CD4-positive, alpha-beta T cell treated with Interleukin-12 subunit alpha and Interleukin-12 subunit beta, for 1 hour (primary cell): ENCODE measurements around the gene MACF1.
A peak's percentile ranks its signal among the peaks of the same experiment; 100 is the strongest.
"Not testable (repeated sequence)": the region's sequence is repeated elsewhere in the genome, so short reads cannot be mapped to it uniquely, and the experiment has no call there.

ENCODE experiments used
- DNase-seq: peaks from one replicate; pipeline ENCODE4 v3.0.0-alpha.2; 2020

MACF1 gene

GRCh38 chr1:39478126-39478915, 273.8 kb downstream of the MACF1 start:
- no peak for DNase-seq

- DNase-seq: no peak
Observed at GRCh38 chr1:39481289-39481688, 276.8 kb downstream of the MACF1 start.

GRCh38 chr1:39483276-39483675, 278.8 kb downstream of the MACF1 start:
- DNase-seq: no peak

DNA sequence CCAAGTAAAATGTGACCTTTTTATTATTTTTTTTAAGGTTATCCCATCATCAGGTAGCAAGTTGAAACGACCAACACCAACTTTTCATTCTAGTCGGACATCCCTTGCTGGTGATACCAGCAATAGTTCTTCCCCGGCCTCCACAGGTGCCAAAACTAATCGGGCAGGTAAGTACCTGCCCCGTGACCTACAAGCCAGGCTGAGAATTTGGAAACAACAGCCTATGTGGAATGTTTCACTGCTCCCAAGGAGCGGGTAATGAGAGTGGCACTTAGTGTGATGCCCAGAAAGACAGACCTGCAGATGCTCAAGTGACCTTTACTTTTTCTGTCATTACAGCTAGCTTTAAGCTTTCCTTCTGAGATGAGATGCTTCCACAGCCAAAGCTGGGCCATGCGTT, 280.1 kb downstream of the MACF1 start:
- DNase-seq: no peak

DNA sequence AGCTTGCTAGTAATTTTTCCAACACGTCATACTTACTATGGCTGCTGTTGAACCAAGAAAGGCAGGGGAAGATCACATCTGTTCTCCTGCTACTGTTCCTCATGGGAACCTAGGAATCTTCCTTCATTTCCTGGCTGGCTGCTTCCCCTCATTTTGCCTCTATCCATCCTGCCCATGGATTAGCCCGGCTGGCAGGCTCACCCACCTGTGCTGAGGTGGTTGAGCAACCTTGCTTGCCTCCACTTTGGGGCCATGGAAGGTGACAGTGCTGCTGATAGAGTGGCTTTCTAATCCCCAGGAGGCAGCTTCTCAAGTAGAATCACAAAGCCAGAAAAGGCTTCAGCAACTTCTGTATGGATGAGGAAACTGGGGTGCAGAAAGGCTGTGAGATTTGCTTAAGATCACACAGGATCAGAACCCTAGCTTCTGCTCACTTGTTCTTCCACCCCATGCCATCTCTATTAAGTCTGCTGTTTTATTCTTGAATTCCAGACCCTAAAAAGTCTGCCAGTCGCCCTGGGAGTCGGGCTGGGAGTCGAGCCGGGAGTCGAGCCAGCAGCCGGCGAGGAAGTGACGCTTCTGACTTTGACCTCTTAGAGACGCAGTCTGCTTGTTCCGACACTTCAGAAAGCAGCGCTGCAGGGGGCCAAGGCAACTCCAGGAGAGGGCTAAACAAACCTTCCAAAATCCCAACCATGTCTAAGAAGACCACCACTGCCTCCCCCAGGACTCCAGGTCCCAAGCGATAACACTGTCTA, 280.7 kb downstream of the MACF1 start:
- no peak for DNase-seq

GRCh38 chr1:39488012-39488545, 283.6 kb downstream of the MACF1 start:
- DNase-seq: no peak

DNA sequence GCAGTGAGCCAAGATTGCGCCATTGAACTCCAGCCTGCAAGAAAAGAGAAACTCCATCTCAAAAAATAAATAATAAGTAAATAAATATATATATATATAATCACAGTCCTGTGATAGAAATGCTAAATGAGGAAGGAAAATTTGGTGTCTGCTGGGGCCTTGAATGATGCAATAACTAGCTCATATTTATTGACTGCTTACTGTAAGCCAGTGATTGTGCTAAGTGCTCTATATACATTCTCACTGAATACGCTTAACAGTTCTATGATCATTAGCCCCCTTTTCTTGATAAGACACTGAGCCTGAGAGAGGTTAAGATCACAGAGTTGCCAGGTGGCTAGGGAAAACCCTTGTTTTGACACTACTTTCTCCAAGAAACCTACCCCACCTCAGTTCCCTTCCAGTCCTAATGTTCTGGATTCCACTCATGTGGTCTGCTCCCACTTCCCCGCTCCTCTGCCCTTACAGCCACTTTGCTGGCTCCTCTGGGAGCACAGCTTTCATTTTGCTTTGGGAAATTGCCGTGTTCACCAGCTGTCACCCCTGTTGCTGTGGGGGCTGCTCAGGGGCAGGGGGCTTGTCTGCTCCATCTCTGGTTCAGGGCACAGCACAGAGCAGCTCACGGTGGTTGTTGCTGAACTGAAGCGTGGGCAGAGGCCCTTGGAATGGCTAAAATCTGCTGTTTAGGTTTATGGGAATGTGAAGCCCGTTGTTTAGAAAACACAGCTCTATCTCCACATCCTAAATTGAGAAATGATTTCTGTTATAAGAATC, 284.5 kb downstream of the MACF1 start:
- no peak for DNase-seq

DNA sequence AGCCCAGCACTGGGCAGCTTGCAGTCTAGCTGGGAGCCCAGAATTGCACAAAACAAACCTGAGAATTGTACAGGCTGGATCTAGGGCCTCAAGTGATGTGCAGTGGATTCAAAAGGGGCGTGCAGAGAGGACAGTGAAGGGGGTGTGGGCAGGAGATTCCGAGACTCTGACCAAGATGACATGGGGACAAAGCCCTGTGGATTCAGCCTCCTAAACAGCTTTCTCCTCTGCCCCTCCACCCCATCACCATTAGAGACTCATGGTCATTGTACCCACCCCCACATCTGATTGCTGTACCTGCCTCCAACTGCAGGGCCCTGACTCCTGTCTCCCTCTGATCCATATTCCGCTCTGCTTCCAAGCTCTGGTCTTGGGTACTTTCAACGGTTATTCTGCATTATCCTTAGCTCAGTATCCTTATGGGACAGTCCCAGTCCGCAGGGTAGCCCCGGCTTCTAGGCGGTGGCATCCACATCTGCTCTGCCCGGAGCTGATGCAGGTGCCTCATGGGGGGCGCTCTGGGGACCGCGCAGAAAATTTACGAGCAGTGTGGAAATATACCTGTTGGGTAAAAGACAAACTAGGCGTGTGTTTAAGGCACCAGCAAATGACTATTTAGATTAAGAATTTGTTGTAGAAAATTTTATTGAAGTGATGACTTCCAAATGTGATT, 285.2 kb downstream of the MACF1 start:
- DNase-seq: no peak

- no peak for DNase-seq
Observed at GRCh38 chr1:39490596-39491145, 286.2 kb downstream of the MACF1 start.

DNA sequence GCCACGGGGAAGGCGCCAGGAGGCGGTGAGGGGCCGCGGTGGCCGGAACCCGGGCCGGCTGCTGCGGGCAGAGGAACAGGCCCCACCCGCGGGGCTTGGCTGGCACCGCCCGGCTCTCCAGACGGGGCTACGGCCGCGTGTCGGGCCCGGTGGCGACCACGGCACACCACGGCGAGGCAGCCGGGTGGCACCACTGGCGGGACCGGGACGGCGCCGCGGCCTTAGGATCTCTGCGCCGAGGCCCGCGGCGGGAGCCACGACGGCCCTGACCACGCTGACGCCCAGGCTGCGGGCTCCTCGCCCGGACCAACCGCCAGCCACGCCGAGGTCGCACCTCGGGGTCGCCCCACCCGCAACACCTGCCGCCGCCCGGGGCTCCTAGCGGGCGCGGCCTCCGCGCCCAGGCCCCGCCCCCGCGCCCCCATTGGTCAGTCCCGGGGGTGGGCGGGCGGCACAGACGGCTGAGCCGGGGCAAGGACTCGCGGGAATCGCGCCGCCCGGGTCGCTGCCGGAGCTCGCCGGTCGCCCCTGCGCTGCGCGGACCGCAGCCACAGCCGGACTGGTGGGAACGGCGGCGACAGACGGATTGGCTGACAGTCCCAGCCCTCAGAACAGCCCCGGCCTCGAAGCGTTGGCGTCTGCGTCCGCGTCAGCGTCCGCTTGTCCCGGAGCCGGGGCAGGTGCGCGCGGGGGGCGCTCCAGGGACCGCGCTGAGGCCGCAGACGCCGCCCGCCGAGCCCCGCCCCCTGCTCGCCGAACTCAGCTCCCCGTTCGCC, 286.8 kb downstream of the MACF1 start, which contains the start of gene BMP8A:
BMP8A (plus strand) TSS at position 491 of the 776 bp plus-strand sequence. CDS start 356 bp downstream, outside the sequence.
- peak; percentile 81 for DNase-seq

DNA sequence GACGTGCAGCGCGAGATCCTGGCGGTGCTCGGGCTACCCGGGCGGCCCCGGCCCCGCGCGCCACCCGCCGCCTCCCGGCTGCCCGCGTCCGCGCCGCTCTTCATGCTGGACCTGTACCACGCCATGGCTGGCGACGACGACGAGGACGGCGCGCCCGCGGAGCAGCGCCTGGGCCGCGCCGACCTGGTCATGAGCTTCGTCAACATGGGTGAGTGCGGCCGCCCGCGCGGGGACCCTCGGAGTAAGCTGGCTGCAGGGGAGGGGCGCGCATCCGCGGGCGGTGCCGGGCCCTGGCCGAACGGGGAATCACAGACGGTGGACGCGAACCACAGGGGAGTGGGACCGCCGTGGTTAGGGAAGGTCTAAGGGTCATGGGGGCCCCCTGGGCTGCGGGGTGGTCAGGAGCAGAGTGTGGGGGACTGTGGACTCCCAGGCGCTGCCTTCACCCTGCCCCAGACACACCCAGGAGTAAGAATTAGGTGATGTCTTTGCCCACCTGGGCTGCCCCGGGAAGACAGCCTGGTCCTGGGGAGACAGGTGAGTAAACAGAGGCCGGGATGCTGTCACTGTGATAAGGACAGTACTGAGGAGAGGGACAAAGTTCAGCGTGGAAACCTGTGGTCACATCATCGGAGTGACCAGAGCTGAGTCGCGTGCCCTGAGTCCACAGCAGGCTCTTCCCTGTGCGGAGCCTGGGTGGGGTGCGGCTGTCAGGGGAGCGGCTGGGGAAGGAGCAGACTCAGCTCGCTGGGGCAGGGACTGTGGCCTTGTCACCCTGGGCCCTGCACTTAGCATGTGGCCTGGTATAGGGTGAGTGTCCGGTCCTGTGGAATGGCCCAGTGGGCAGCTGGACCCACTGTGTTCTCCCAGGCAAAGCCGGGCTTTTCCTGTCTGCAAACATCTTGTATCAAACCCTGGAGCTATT, 287.9 kb downstream of the MACF1 start:
- DNase-seq: not testable (repeated sequence)

DNA sequence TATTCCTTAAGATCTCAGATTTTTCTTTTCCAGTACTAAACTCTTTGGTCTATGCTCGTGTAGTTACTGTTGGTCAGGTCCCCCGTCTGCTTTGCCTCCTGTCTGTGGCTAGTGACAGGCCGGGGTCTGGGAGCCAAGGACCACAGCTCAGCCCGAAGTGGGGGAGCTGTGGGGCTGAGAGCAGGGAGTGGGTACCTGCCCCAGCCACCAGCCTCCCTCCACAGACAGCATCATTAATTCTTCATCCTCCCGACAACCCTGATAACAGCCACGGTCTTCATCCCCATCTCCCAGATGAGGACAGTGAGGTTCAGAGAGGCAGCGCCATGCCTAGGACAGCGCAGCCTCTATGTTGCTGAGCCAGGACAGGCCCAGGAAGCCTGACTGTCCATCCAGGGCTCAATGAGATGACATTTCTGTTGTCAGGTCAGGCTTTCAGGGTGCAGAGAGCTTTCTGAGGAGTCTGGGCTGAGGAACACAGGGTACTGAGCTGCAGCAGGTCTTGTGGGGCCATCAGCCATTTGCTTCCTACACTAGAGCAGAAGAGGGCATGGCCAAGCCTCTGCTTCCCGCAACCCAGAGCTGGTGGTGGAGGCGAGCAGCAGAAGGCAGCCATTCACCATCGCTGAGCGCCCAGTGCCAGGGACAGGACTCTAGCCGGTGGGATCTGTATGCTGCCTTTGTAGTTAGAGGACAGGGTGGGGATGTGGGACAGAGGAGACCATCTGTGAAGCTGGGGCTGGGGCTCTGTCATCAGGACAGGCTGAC, 288.7 kb downstream of the MACF1 start:
- DNase-seq: not testable (repeated sequence)

GRCh38 chr1:39494671-39495410, 290.3 kb downstream of the MACF1 start:
- no peak for DNase-seq

DNA sequence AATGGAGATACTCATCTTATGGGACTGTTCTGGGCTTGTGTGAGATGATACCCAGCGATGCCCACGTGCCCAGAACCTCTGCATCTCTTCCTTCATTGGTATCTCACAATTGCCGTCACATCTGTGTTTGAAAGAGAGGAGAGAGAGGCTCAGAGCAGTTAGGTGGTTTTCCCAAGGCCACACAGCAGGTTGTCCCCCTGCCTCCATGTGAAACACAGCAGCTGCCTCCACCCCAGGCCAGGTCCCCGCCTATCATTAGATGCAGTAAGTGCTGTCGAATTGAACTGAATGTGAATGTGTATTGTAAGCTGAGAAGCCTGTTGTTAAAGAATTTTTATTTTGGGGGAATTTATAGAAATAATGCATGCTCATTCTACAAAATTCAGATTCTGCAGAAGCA, 292.0 kb downstream of the MACF1 start:
- DNase-seq: not testable (repeated sequence)

- DNase-seq: no peak
Observed at GRCh38 chr1:39497585-39497984, 293.1 kb downstream of the MACF1 start.

DNA sequence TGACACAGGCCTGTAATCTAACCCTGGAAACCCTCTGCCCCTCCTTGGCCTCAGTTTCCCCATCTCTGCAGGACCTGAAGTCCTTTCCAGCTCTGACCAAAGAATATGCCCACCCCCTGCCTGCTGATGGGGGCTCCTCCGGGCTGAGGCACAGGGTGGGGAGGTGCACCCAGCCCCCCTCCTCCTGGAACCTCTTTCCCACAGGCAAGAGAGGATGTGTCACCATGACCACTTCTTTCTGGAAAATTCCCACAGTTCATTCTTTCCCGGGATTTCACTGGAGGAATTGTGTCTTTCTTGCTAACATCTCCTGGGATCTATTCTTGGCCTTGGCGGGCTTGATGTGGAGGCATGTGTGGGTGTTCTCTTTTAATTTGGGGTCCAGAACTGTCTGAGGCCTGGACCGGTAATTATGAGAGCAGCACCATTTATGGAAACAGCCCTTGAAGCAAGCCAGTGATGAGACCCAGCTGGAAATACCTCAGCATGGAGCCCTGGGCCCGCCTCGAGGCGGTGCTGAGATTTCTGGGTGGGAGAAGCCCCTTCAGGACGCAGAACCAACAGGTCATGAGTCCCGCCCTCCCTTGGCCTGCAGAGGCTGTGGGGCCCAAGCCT, 293.7 kb downstream of the MACF1 start:
- DNase-seq: not testable (repeated sequence)

- not testable (repeated sequence) for DNase-seq
Observed at GRCh38 chr1:39498821-39499220, 294.3 kb downstream of the MACF1 start.

- DNase-seq: no peak
Observed at GRCh38 chr1:39499668-39500067, 295.2 kb downstream of the MACF1 start.
